NOMO-1 (cell line): ENCODE results near the gene PRDM5.
"Not testable (repeated sequence)": the region's sequence is repeated elsewhere in the genome, so short reads cannot be mapped to it uniquely, and the experiment has no call there.

Source experiments
- DNase-seq, 2 experiments: peaks; one replicate each; lab custom pipeline; 2025; ENCODE audit not compliant: unreplicated experiment in 2 of 2; lab: John Stamatoyannopoulos, UW

Gene PRDM5

GRCh38 chr4:120765260-120765680, 157.3 kb downstream of the PRDM5 start:
- no peak for DNase-seq

DNA sequence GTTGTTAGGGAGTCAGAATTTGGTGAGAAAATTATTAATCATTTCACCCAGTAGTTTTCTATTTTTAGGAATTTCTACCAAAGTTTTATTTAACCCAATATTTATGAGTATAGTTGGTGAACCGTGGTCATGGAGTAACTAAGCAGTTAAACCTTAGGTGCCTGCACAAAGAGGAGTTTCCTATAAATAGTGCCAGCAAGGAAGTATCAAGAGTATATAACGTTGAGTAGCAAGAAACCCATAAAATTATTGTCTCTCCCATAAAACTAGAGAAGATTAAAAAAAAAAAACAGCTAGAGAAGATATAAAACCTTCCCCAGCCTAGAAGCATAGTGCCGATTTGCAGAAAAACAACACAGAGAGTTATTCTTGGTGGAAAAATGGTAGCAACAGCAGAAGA, 158.9 kb downstream of the PRDM5 start:
- no peak for DNase-seq

- DNase-seq: no peak
Measured at GRCh38 chr4:120761070-120761469, 161.5 kb downstream of the PRDM5 start.

DNA sequence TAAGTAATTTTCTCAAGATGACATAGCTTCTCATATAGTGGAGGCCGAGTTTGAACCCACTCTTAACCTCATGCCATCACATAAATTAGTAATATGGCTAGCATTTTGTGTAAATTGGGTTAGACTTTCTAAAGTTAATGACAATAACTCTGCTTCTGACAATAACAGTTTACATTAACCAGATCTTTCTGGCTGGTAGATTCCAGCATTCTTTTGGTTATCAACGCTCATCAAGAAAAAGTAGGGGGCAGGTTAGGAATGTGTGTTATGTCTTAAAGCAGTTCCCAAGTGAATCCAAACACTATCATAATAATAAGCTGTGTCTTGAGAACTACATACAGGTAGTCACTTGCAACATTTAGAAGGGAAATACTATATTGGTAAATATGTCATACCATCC, 162.5 kb downstream of the PRDM5 start:
- DNase-seq: no peak

DNA sequence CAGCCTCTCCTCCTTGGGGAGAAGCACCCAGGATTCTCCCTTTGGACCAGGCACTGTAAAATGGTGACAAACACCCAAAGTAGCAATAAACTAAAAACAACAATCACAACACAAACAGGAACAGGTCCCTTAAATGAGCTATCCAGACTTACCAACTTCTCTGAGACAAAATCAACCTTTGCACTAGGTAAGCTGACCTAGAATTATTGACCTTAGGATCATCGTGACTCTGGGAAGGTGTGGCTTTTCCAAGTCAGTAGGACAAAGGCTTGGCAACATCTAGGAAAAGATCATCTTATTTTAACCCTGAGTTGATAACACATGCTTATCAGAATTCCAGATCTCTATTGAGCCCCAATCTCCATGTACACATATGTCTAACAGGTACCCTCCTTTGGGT, 166.7 kb downstream of the PRDM5 start:
- DNase-seq: no peak

- no peak for DNase-seq
Measured at GRCh38 chr4:120754590-120754989, 167.9 kb downstream of the PRDM5 start.

- DNase-seq: peak; percentile 36 to 64
Measured at GRCh38 chr4:120753854-120754253, 168.7 kb downstream of the PRDM5 start.

GRCh38 chr4:120750152-120750525, 172.4 kb downstream of the PRDM5 start:
- no peak for DNase-seq

DNA sequence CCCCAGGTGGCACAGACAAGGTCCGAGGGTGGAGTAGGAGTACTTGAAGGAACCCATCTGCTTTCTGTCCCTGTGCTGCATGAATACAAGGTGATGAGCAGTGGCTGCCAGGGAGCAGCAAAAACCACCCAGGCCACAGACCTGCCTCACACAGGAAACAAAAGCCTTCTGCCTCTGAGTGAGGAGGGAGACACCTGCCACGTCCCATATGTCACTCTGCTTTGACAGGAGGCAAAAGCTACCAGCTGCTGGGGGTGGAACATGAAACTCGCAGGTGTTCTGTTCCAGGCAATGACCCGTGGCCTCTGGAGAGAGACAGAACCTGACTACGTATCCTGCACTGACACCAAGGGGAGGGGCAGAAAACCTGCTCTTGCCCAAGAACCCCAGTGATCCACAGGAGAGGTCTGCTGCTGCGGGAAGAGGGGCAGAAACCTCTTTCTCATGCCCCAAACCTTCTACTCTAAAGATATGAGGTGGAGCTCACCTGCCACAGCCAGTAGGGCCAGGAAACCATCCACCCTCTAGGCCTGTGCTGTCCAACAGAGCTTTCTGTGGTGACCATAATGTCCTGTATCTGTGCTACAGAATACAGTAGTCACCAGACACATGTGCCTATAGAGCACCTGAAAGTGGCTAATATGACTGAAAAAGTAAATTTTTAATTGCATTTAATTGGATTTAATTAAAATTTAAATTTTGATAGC, 172.9 kb downstream of the PRDM5 start:
- DNase-seq: no peak

DNA sequence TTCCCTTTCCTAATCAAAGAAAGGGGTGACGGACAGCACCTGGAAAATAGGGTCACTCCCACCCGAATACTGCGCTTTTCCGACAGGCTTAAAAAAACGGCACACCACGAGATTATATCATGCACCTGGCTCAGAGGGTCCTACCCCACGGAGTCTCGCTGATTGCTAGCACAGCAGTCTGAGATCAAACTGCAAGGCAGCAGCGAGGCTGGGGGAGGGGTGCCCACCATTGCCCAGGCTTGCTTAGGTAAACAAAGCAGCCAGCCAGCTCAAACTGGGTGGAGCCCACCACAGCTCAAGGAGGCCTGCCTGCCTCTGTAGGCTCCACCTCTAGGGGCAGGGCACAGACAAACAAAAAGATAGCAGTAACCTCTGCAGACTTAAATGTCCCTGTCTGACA, 180.9 kb downstream of the PRDM5 start:
- DNase-seq: not testable (repeated sequence)

DNA sequence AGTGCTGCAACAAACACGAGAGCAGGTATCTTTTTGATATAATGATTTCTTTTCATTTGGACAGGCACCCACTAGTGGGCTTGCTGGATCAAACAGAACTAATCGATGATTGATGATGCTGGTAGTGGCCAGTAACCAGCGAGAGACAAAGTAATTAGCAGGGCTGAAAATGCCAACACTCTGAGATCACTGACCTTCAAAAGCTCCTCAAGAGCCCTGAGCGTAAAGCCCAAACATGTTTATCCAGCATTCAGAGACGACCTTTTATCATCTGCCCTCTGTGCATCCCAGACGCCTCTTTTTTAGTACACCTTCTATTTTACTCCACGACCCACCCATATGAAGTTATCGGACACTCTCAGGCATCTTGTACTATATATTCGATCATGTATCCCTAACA, 186.2 kb downstream of the PRDM5 start:
- DNase-seq: no peak

DNA sequence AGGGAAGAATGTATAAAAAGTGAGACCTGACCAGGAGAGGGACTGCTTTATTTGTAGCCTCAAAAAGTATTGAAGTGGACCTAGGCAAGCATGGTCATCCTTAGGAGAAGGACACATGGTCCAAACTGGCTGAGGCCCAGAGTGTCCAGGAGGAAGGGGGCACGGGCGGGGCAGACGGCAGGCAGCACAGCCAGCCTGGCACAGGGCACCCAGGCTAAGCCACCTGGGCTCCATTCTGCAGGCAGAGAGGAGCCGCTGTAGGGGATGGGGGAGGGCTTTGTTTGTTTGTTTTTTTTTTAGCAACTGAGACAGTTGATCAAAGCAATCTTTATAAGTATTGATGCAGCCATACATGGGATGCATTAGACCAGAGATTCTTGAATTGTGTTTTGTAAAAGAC, 188.6 kb downstream of the PRDM5 start:
- DNase-seq: no peak

GRCh38 chr4:120733054-120733453, 189.5 kb downstream of the PRDM5 start:
- DNase-seq: no peak

DNA sequence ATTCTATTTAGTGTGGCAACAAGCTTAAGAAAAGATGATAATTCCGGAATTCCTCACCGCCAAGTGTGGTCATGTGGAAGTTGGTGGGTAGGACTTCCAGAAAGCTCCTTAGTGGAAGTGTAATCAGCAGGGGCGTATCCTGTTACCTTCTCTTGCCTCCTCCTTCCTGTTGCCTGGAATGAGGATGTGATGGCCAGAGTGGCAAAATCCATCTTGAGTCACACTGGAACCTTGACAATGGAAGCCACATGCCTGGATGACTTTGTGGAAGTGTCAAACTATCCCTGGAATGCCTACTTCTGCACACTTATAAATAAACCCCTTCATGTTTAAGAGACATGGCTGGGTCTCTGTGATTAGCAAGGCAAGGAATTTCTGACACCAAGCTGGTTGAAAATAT, 191.0 kb downstream of the PRDM5 start:
- DNase-seq: no peak

GRCh38 chr4:120730777-120731320, 191.7 kb downstream of the PRDM5 start:
- no peak for DNase-seq

DNA sequence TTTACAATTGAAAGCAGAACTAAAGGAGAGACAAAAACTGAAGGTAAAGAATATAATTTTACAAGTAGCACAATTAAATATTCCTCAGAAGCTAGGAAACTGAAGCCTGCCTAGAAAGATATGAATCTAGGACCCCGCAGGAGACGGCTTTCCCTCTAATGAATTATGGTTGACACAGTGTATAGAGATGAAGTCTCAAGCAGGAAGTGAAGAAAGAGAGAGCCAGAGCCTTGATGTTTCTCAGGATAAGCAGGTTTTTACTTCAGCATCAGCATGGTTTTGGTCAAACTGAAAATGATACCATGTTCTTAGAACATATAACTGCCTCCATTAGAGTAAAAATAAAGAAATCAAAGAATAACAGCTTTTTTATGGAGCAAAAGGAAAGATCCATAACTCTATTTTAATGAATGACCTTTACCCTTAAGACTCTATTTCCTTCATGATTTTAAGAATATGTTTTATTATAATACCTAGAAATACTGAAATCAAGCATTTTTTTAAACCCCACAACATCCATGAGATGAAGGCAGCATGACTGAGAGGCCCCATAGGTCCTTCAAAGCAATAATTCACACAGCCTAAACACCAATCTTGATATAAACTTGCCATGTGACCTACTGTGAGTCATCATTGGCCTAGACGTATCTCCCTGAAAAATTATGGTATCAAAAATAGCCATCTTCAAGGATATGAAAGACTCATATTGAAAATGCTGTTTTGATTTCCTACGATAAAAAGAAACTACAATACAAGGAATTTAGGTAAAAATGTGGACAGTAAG, 193.4 kb downstream of the PRDM5 start:
- no peak for DNase-seq

DNA sequence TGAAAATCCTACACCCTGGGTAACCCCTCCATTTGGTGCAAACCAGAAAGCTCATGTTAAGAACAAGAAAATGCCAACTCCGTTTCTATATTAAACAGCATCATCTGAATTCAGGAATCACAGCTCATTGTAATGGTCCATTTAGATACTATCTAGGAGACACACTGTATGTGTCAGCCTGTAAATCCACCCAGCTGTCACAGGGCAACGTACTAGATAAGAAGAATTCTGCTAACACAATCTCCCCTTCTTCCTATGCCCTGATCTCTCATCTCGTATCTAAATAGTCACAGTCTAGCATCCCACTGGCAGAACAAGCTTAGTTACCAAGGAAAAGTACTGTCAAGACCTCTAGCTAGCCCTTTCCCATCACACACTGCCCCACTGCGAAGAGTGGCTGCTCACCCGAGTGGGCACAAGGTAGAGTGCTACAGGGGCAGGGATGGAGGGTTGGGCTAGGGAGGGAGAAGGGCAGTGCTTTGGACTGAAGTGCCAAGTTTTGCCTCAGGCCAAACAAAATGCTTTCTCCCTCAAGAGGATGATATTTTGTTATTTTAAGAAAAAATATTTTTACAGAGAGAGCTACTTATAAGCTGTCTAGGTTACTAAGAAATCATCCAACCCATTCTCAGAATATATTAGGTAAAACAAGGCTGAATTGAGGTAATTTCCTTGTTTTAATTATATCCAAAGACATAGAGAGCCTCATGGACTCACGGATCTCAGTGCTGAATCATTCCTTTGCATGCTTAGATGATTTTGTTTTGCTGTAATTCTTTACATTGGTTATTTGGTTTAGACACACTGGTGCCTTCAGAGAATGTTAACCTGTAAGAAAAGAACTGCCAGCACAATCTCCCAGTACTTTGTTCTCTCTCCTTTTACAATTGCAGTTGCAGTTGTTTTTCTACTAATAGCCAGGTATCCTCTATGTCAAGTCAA, 196.6 kb downstream of the PRDM5 start:
- no peak for DNase-seq

- no peak for DNase-seq
Measured at GRCh38 chr4:120724656-120725055, 197.9 kb downstream of the PRDM5 start.

GRCh38 chr4:120723986-120724385, 198.5 kb downstream of the PRDM5 start:
- DNase-seq: no peak

DNA sequence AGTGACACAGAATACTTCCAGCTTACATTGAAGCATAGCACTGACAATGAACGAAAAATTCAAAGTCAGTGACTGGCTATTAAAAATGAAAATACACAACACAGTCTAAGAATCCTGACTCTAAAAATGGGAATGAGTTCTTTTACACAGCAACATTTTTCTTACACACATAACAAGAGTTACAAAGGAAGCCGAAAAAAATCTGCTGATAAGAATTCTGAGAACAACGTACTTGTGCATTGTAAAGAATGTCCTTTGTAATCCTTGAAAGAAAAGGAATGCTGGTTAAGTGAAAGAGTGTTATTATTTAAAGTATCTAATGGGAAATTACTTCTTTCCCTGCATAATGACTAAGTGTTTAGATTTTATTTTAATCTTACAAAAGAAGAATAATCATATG, 199.4 kb downstream of the PRDM5 start:
- DNase-seq: no peak

DNA sequence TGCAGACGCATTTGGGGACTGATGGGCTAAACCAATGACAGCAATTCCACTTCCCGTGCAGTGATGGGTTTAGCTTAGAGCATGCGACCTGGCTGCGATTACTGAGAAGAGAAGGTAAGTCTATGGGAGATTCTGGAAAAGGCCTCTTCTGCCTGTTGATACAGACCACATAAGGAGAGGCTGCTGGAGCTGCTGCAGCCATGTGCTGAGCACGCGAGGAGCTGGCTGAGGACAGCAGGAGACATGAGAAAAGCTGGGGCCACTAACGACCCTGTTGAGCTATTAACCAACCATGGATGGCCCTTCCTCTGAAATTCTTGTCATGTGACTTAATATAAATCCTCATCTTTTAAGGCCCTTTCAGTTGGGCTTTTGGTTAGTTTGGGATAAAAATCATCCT, 199.9 kb downstream of the PRDM5 start:
- DNase-seq: no peak
